Germinal center (tissue), 1 donor: Measurements from ENCODE around the gene SIVA1.
A peak's percentile ranks its signal among the peaks of the same experiment; 100 is the strongest.

ENCODE experiments used
- DNase-seq: peaks from one replicate; pipeline ENCODE4 v3.0.0; 2012; ENCODE audit warnings: mixed read lengths, low spot score

The SIVA1 gene

GRCh38 chr14:104797115-104798044, 44.4 kb downstream of the SIVA1 start:
- DNase-seq = no peak

GRCh38 chr14:104798300-104799243, 45.6 kb downstream of the SIVA1 start:
- no peak for DNase-seq

DNA sequence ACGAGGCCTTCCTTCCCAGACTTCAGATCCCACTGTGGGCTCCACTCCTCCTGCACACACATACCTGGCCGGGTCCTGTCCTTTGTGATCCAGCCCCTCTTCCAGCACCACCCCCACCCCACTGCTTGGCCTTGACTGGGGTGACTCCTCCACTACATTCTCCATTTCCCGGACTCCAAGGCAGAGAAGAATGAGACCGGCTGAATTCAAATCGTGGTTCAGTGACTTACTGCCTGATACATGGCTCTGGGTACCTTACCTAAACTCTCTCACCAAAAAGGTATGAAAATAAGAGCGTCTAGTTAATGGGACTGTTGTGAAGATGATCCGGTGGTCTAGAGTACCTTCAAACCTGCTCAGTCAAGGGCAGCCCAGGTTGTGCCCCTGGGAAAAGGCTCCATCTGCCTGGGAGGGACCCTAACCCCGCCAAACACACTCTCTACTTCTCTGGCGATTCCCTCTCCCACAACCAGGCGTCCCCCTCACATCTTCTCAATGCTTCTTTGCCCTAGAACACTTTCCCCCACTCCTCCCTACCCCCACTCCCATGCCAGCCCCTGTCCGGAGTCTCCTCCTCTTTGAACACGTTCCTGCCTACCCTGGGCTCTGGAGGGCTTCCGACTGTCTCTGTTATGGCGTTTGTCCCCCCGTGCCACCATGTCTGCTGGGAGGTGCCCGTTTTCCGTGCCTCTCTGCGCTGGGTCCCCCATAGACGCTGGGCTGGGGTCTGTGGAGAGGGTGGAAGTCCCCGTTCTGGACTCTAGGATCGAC, 46.5 kb downstream of the SIVA1 start:
- DNase-seq = no peak

- peak; percentile 82 for DNase-seq
Observed at GRCh38 chr14:104800015-104800770, 47.2 kb downstream of the SIVA1 start.

DNA sequence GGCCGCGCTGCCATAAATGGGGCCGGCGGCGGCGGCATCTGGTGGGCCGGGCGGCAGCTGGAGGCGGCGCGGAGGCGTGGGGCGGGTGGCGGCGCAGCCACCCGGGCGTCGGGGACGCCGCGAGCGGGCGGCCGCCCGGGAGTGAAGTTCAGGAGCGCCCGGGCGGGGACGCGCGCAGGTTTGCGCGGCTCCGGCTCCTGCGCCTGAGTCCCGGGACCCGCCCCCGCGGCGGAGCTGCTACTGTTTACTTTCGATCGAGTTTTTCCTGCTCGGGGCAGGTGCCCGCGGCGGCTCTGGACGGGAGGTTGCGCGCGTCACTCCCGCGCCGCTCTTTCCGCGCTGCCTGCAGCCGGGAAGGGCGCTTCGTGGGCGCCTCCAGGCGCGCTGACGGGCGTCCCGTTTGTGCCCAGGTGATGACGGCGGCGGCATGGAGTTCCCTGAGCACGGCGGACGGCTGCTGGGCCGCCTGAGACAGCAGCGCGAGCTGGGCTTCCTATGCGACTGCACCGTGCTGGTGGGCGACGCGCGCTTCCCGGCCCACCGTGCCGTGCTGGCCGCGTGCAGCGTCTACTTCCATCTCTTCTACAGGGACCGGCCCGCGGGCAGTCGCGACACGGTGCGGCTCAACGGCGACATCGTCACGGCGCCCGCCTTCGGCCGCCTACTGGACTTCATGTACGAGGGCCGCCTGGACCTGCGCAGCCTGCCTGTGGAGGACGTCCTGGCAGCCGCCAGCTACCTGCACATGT, 48.0 kb downstream of the SIVA1 start, which contains the start of gene ZBTB42:
TSS of gene ZBTB42 (plus strand) at position 331 of the 749 bp plus-strand sequence. CDS start at position 428, 97 bp downstream.
- peak; percentile 80 for DNase-seq

DNA sequence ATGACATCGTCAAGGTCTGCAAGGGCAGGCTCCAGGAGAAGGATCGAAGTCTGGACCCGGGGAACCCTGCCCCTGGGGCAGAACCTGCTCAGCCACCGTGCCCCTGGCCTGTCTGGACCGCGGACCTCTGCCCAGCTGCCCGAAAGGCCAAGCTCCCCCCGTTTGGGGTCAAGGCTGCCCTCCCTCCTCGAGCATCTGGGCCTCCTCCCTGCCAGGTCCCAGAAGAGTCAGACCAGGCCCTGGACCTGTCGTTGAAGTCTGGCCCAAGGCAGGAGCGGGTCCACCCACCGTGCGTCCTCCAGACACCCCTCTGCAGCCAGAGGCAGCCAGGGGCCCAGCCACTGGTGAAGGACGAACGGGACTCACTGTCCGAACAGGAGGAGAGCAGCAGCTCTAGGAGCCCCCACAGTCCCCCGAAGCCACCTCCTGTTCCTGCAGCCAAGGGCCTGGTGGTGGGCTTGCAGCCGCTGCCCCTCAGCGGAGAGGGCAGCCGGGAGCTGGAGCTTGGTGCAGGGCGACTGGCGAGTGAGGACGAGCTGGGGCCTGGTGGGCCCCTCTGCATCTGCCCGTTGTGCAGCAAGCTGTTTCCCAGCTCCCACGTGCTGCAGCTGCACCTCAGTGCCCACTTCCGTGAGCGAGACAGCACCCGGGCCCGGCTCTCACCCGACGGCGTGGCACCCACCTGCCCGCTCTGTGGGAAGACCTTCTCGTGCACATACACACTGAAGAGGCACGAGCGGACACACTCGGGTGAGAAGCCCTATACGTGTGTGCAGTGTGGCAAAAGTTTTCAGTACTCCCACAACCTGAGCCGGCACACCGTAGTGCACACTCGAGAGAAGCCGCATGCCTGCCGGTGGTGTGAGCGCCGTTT, 48.8 kb downstream of the SIVA1 start:
- no peak for DNase-seq

DNA sequence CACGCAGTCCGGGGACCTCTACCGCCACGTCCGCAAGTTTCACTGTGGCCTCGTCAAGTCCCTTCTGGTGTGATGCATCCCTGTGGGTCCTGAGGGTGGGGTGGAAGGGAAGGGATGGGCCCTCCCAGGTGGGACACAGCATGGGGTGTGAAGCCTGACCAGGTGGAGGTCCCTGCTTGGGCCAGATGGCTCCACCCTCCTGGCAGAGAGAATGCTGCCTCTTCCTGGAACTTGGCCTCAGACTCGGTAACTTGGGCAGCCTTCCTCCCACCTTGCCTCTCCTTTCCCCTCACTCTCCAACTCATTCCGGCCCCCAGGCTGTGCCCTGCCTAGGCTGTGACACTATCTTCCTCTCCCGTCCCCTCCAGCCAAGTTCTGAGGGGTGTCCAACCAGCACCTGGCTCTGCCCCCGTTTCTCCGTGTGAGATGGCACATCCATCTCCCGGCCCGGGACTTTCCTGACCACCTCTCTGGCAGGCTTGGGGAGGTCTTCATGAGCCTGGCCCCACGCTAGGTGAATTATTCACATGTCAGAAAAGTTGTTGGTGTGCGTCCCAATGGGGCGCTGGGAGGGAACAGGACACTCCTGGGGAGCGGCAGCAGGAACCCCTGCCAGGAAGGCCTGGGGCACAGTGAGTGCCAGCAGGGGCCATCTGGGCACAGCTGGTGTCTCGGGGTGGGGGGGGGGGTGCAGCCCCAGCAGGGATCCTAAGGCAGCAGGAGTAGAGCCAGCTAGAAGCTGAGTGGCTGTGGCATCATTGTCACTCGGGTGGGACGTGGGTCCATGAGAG, 49.6 kb downstream of the SIVA1 start:
- no peak for DNase-seq

DNA sequence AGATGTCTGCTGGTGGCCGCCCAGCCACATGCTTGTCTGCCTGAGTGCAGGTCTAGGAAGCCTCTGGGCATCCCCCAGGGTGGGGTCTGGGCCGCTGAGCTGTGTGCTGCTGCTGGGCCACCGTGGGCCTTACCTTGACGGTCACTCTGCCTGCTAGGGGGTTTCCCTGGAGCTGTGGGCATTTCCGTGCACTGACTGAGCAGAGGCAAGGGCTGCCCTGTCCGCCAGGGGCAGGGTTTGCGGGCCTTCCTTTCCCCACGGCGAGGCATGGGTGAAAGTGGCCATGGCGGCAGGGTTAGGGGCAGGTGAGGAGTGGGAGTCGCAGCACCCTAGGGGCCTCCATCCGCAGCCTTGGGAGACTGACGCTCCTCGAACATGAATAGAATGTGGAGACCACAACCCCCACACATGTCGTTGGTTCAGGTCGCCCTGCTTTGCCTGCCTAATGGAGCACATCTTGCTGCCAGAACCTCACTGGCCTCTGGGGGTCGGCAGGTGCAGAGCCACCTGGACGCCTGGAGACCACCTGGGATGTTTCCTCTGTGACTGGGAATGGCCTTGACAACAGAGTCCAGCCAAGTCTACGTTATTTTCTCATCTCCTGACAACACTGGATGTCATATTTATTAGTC, 50.4 kb downstream of the SIVA1 start:
- no peak for DNase-seq

DNA sequence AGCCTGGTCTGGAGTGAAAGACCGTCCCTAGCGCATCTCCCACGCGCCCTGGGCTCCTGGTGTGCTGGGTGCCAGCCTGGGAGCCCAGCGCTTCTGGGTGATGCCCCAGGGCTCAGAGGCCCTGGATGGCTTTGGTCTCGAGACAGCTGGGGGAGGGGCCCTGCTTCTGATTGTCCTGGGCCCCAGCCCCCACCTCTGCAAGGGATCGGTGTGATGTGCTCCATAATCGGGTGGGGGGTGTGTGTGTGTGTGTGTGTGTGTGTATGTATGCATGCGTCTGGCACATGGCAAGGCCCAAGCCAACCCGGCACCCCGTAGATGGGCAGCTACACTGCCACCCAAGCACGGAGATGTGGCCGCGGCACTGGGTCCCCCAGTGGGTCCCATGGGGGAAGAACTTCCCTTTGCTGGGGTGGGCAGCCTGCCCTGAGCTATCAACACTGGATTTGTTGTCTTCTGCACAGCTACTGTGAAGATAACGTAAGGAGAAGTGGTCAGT, 51.0 kb downstream of the SIVA1 start:
- no peak for DNase-seq

DNA sequence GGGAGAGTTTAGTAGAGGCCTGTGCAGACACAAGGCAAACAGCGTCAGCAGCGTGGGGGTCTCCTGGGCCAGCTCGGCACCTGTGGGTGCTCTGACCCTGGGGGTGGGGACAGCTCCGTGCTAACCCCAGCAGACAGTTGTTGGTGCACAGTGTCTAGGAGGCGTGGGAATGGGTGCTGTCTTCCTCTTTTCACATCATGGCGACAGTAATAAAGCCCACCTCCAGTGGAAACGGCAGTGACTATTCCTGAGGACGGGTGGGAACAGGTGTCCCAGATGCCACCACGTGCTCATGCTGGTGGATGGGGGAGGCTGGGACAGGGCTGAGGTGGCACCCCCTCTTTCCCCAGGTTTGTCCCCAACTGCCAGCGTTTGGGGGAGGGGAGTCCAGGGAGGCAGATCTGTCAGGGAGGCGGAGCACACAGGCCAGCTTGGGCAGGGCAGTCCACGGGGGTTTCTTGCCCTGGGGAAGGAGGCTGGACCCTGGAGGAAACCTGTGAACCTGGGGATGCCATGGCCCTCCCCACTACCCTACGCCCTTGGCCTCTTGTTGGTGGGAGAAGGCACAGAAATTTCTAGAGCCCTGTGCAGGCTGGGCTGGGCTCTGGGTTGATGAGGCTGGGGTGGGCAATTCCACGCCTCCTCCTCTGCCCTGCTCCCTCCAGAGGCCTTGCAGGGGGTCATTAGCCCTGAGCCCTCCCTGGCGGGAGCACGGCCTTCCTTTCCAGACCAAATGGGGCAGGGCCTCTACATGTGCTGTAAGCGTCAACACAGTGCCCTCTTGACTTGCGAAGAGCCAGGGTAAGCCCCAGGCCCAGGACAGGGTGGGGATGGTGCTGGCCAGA, 51.8 kb downstream of the SIVA1 start:
- no peak for DNase-seq

DNA sequence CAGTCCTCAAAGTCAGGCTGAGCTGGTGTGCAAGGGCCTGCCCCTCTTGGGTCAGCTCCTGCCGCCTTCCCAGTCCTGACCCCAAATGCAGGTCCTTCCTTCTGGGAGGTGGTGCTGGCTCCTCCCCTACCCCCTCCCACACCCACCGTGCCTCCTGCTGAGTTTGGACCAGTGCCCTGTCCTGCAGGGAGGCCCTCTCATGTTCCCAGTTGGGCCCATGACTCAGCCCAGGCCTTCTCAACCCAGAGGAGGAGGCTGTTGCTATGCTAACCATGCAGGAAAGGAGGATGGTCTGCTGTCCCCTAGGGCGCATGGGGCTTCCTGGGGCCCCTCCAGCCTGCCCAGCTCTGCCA, 52.4 kb downstream of the SIVA1 start:
- DNase-seq = no peak

DNA sequence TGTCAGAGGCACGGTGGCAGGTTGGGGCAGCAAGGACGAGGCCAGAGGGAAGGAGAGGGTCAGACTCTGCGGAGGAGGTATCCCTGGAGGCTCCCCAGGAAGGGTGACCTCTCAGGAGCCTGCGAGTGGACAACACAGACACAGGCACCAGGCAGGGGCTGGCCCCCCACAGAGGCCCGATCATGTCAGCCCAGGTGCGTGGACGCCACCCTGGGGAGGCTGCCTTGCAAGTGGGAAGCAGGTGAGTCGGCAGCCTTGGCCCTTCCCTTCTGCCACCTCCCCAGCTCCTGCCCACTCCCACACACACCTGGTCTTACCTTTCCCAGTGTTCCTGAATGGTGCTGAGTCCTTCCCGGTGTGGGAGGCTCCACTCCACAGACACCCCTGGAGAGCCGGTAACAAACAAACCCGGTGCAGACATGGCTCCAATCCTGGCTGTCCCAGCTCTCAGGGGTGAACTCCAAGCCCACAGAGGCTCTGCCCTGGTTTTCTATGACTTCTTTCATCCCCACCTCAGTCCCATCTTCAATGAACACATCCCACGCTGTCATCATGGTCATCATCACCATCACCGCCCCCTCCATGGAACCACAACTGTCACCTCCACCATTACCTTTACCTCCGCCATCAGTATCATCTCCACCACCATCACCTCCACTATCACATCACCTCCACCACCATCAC, 53.1 kb downstream of the SIVA1 start:
- no peak for DNase-seq

DNA sequence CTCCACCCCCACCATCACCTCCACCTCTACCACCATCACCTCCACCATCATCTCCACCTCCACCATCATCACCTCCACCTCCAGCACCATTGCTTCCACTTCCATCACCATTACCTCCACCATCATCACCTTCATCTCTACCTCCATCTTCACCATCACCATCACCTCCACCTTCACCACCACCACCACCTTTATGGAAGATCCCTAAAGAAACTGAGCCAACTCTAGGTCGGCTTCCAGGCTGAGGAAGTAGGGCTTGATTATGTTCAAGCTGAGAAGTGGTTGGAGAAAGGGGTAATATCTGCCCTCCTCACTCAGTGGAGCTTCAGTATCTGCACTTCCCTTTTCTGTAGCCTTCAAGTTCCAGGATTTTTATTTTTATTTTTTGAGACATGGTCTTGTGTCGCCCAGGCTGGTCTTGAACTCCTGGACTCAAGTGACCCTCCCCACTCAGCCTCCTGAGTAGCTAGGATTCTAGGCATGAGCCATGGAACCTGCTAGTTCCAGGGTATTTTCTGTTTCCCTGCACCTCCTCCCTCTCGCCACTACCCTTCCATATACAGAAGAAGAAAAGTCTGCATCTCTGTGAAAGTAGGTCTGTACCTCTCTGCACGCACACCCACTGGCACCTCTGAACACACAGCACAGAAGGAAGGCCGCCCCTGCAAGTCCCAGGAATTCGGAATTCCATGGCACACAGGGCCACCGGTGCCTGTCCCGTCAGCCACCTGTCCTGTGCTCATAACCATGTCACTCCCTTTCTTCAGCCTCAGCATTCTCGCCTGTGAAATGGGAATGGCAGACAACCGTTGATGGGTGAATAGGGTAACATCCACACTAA, 53.9 kb downstream of the SIVA1 start:
- no peak for DNase-seq

GRCh38 chr14:104808456-104808855, 55.5 kb downstream of the SIVA1 start:
- no peak for DNase-seq
